ENCODE results near the gene CYTH2.
"Not testable (repeated sequence)": the region's sequence is repeated elsewhere in the genome, so short reads cannot be mapped to it uniquely, and the experiment has no call there.

The CYTH2 gene

DNA sequence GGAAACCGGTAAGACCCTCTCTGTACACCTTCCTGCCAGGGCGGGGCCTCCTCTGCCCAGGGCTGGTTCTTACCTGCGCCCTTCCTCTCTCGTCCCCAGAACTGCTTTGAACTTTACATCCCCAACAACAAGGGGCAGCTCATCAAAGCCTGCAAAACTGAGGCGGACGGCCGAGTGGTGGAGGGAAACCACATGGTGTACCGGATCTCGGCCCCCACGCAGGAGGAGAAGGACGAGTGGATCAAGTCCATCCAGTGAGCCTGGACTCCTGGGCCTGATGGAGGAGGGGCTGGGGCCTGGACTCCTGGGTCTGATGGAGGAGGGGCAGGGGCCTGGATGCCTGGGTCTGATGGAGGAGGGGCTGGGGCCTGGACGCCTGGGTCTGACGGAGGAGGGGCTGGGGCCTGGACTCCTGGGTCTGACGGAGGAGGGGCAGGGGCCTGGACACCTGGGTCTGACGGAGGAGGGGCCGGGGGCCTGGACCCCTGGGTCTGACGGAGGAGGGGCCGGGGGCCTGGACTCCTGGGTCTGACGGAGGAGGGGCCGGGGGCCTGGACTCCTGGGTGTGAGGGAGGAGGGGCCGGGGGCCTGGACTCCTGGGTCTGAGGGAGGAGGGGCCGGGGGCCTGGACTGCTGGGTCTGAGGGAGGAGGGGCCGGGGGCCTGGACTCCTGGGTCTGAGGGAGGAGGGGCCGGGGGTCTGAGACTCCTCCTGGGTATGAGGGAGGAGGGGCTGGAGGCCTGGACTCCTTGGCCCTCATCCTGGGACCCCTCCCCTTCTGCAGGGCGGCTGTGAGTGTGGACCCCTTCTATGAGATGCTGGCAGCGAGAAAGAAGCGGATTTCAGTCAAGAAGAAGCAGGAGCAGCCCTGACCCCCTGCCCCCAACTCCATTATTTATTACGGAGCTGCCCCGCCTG is 9.4 kb downstream of the CYTH2 start:
- DNase-seq = no peak

GRCh38 chr19:48479686-48480085 is 10.5 kb downstream of the CYTH2 start:
- DNase-seq = no peak

DNA sequence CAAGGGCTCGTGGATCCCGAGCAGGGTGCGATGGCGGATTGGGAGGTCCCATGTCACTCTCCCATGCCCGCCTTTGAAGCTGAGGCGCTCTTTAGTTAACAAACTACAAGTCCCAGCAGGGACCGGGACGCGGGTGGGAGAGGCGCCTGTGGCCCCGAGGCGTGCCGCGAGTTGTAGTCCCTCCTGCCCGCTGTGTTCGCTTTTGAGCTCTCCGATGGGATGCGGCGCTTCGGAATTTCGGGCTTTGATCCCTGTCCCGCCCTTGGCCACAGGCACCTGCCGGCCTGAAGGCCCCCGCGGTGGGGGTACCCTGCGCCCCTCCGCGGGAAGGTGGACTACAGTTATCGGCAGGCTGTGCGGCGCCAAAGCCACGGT is 11.0 kb downstream of the CYTH2 start:
- no peak for DNase-seq

- DNase-seq = peak; percentile 42
Measured at GRCh38 chr19:48480558-48481500, 11.7 kb downstream of the CYTH2 start.

DNA sequence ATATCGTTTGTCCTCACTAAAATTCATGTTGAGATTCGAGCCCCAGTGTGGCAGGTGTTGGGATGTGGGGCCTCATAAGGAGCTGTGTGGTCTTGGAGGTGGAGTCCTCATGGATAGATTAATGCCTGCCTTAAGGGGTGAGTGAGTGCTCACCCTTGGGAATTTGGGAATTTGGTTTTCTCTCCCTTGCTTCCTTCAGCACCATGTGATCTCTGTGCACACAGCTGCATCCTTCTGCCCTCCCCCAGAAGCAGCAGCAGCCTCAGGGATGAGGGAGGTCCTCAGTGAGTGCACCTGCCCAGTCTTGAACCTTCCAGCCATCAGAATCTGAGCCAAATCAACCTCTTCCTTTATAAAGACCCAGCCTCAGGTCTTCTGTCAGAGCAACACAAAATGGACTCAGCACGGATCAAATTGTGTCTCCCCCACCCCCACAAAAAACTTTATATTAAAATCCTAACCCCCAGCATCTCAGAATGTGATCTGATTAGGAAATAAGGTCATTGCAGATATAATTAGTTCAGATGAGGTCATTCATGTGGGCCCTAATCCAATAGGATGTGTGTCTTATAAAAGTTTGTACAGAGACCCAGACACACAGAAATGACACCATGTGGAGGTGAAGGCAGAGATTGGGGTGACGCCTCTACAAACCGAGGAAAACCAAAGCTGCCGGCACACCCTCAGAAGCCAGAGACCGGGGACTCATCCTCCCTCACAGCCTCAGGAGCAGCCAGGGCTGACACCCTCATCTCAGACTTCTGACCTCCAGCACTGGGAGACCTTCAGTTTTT is 12.9 kb downstream of the CYTH2 start:
- DNase-seq = no peak

GRCh38 chr19:48483301-48483700 is 14.1 kb downstream of the CYTH2 start:
- no peak for DNase-seq

- no peak for DNase-seq
Measured at GRCh38 chr19:48484247-48484893, 15.2 kb downstream of the CYTH2 start.

DNA sequence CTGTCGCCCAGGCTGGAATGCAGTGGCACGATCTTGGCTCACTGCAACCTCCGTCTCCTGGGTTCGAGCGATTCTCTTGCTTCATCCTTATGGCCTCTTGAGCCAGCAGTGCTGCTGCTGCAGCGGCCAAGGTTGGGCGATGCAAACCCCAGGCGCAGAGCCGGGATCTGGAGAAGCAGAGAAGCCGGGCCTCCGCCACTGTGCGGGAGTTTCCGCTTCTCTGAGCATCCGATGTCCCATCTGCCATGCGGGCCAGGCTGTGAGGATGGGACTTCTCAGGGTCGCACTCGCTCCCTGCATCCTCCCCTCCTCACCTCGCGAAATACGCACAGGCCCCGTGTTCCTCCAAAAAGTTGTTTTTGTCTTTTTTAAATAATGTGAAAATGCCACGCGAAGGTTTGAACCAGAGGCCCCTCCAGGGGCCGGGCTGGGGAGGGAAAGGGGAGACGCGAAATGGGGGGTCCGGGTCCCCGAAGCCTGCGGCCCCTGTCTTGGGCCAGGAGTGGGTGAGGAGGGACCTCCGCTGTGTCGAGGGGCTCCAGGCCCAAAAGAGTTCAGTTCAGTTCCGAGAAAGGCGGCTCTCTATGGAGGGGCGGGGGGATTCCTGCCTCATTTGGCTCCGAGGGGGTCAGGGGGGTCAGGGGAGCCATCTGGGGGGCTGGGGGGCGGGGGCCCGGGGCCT is 15.9 kb downstream of the CYTH2 start:
- DNase-seq = no peak

DNA sequence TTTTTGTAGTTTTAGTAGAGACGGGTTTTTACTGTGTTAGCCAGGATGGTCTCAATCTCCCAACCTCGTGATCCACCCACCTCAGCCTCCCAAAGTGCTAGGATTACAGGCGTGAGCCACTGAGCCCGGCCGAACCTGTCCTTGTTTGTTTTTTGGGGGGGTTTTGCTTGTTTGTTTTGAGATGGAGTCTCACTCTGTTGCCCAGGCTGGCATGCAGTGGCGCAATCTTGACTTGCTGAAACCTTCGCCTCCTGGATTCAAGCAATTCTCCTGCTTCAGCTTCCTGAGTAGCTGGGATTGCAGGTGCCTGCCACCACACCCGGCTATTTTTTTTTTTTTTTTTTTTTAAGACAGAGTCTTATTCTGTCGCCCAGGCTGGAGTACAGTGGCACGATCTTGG is 17.5 kb downstream of the CYTH2 start:
- not testable (repeated sequence) for DNase-seq

DNA sequence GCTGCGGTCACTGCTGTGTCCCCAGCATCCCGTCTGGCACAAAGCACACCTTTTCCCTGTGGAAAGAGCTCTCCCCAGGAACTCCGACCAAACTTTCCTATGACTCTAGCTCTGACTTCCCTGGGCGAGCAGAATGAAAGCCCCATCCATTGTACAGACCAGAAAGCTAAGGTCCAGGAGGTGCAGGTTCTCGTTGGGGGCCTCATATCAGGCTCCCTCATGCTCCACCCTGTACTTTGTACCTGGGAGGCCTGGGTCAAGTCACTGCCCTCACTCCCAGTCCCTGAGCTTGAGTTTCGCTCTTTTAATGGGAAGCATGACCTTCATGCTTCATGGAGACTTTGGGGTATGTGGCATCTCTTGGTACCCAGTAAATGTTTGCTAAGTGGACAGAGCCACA is 18.4 kb downstream of the CYTH2 start:
- DNase-seq = no peak

- DNase-seq = no peak
Measured at GRCh38 chr19:48487948-48488347, 18.8 kb downstream of the CYTH2 start.

GRCh38 chr19:48488478-48488877 is 19.3 kb downstream of the CYTH2 start:
- DNase-seq = not testable (repeated sequence)

DNA sequence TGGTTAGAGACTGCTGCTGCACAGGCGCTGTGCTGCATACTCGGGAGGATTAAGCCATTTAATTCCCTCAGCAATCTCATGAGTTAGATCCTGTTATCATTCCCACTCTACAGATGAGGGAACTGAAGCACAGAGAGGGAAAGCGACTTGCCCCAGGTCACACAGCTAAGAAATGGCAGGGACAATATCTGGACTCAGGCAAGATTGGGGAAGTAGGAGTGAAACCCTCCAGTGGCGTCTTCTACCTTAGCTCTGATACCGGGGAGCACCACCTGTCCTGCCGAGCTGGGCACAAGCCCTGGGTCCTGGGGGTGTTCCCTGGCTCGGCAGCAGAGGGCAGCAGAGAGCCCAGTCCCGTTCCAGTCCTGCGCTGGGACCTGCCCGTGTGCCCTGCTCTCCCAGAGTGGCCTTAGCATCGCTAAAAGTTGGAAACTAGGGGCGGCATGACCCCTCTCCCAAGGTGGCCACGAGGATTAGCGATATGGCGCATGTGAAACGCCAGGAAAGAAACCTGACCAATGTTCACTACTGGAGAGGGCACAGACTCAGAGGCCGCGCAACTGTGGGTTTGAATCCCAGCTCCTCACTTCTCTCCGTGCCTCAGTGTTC is 20.5 kb downstream of the CYTH2 start:
- peak; percentile 51 for DNase-seq

DNA sequence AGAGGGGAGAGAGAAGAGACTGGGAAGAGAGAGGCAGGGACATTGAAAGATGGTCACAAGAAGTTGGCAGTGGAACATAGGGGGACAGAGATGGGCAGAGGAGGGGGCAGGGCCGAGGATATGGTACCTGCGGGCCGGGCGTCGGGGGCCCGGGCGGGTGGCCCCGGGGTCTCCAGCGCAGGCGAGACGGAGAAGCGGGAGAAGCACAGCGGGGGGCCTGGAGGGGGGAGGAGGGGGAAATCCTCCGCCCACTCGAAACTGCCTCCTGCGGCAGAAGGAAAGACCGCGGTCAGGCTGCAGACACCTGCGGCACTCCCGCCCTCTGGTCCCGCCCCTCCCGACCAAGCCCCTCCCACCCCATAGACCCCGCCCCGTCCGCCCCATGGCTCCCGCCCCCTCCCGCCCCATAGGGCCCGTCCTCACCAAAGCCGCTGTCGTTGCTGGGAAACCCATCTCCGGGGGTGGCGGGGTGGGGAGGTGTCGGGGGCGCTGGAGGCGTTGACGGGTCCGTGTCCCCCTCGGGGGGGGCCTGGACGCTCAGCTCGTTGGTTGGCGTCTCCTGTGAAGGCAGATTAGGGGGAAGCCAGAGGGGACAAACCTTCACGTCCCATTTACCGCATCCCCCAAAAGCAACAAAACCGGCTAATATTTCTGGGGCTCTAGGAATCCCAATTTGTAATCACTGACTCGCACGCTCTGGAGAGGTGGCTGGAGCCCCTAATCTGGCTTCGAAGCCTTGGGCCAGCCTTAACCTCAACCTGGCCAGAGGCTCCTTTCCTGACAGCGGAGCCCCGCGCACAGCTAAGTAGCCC is 22.0 kb downstream of the CYTH2 start:
- peak; percentile 43 for DNase-seq

- no peak for DNase-seq
Measured at GRCh38 chr19:48491793-48492123, 22.6 kb downstream of the CYTH2 start.

DNA sequence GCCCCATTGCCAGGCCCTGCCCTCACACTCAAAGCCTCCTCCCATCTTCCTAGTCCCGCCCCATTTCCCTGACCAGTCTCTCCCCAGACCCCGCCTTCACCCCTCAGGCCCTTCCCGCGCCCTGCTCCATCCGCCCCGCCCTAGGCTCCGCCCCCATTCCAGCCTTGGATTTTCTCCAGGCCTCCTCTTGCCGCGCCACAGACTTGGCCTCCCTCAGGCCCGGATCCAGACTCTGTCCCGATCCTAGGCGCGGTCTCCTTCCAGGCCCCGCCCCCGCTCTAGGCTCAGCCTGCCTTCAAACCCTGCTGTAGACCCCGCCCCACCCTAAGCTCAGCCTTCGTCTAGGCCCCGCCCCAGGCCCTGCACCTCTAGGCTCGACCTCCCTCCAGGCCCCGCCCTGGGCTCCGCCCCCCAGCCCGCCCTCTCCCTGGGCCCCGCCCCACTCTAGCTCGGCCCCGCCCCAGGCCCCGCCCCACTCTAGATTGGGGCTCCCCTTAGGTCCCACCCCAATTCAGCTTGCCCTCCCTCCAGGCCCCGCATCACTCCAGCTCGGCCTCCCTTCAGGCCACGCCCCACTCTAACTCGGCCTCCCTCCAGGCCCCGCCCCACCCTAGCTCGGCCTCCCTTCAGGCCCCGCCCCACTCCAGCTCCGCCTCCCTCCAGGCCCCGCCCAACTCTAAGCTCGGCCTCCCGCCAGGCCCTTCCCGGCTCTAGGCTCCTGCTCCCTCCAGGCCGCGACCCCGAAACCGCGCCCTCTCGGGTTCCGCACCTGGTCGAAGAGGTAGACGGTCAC is 24.0 kb downstream of the CYTH2 start:
- DNase-seq = peak; percentile 82

DNA sequence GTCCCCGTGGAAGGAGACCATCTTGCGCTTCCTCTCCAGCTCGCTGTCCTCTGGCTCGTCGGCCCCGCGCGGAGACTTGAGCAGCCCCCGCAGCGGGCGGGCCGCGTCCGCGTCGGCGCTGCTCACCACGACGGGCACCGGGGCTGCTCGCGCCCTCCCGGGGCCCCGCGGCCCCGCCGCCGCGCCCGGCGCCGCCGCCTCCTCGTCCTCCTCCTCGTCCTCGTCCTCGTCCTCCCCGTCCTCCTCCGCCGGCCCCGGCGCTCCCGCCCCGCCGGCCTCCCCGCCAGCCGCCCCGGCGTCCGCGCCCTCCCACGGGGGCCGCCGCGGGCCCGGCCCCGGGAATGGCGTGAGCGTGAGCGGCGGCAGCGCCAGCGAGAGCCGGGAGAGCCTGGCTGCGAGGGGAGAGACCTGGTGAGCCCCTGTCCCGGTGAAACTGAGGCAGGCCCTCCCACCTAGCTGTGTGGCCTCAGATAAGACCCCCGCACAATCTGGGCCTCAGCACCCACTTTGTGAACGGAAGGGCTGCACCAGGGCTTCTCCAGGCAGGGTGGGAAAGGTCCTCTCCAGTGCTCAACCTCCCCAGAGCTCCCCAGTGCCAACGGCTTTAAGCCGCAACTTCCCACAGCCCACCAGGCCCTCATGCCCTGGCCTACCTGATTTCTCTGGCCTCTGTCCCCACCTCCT is 24.7 kb downstream of the CYTH2 start:
- DNase-seq = no peak

DNA sequence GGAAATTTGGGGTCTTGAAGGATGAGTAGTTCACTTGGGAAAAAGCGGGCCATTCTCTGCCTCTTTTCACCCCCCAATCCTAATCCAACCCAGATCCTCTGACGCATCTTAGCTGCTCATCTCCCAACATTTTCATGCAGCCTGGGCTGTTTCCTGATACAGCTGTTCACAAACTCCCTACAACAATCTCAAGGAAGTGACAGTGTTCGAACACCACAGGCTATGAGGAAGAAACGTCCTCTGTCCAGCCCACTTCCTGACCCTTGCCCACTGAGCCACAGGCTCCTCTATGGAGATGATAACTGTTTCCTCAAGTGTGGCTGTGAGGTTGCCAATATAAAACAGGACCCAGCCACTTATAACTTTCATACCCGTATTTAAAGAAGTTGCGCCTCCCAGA is 26.2 kb downstream of the CYTH2 start:
- DNase-seq = no peak

Data from activated gamma-delta T cell (primary cell).